Measurements from ENCODE around the gene RBM33. TPM values are rescaled to one million over a fixed set of nuclear protein-coding genes. Genes with fewer than 3 reads are reported as not detected.

Gene RBM33
- total and polyA plus RNA-seq, 9 of the 15 experiments (the other 6 are each of a cell fraction or from before 2014, with no cell fraction given), result 4.4 to 80.7 (median 27.3) TPM

- CTCF ChIA-PET (ENCODE audit: low intra/inter-chr PET ratio), result no interaction called here
- TF ChIP-seq ZBTB33 (CRISPR knock-in tag; IDR thresholded peaks at IDR 0.05) (no peak), ZNF212 (CRISPR knock-in tag; IDR thresholded peaks at IDR 0.05) (no peak), THAP7 (CRISPR knock-in tag; IDR thresholded peaks at IDR 0.05) (no peak), GMEB1 (CRISPR knock-in tag; IDR thresholded peaks at IDR 0.05) (no peak)
- Histone ChIP-seq H3K27me3 (ENCODE audit: control insufficient read depth in 2 of 2, insufficient read depth in 2 of 2, low read length in 2 of 2) (no peaks in the 10 kb centered on the region), H3K9ac (ENCODE audit: insufficient read depth in 1 of 2, low read depth in 2 of 2, low read length in 2 of 2) (peak overlapping the region in 1 of 2 experiments; percentile 30; a peak in 1 of 4 replicates), H3K4me1 (replicated peaks in 1 of 2; ENCODE audit: control insufficient read depth in 2 of 2, insufficient read depth in 2 of 2, low read length in 2 of 2) (peaks cover 7 to 20% of the 10 kb centered on the region in 2 experiments; a peak in 4 of 5 replicates), H3K27ac (ENCODE audit: extremely low read depth, low read depth, low read length) (no peak overlapping the region), H4K20me1 (replicated peaks; ENCODE audit: control insufficient read depth, insufficient read depth, low read length) (peaks cover 38% of the 10 kb centered on the region), H3K4me2 (ENCODE audit: insufficient read depth, low read length) (no peak overlapping the region), H3K36me3 (ENCODE audit: control insufficient read depth, insufficient read depth, low read length) (peaks cover 25% of the 10 kb centered on the region), H3K9me1 (ENCODE audit: control insufficient read depth, insufficient read depth, low read length) (peaks cover 2% of the 10 kb centered on the region), H3K9me3 (replicated peaks; ENCODE audit: control insufficient read depth, insufficient read depth, low read depth, low read length) (no peaks in the 10 kb centered on the region), H3K79me2 (ENCODE audit: control insufficient read depth, insufficient read depth, low read length) (peaks cover 100% of the 10 kb centered on the region), H2AFZ (ENCODE audit: low read depth, low read length) (no peak overlapping the region), H3K4me3 (no peak overlapping the region)
- in situ Hi-C loops (cut with MboI), result no loop called here
- POLR2A ChIA-PET, result interaction anchor here (0.9 to 1.6 kb wide), 3 partner anchors 12 to 40 kb away, joined by 3 to 7 read pairs (median 4); partner anchors contain the start of gene RBM33
- ATAC-seq, result no peak
- 98% methylated on average over 5 of the region's 5 CpGs for WGBS (ENCODE audit: insufficient coverage, low coverage, missing lambda C conversion rate)
- intact Hi-C loops (cut with micrococcal nuclease), result no loop called here
- FAIRE-seq, result no peak
- no TSS peak for BruUV-seq (replicated peaks)
- no peak for DNase-seq (ENCODE audit: extremely low read depth in 1 of 4, low spot score in 3 of 4)
Observed at GRCh38 chr7:155662343-155663043, 18.0 kb downstream of the RBM33 start.

Measured in K562 (cell line).